Measurements from ENCODE around the gene DQX1. TPM values are rescaled to one million over a fixed set of nuclear protein-coding genes. Genes with fewer than 3 reads are reported as not detected.
"Not testable (repeated sequence)": the region's sequence is repeated elsewhere in the genome, so short reads cannot be mapped to it uniquely, and the experiment has no call there.

The DQX1 gene
- total RNA-seq, 5 donors from 2014 or later (not counting 1 experiment from before 2014, with no cell fraction given): 0.33 to 0.76 (median 0.47) TPM; not detected in 2

DNA sequence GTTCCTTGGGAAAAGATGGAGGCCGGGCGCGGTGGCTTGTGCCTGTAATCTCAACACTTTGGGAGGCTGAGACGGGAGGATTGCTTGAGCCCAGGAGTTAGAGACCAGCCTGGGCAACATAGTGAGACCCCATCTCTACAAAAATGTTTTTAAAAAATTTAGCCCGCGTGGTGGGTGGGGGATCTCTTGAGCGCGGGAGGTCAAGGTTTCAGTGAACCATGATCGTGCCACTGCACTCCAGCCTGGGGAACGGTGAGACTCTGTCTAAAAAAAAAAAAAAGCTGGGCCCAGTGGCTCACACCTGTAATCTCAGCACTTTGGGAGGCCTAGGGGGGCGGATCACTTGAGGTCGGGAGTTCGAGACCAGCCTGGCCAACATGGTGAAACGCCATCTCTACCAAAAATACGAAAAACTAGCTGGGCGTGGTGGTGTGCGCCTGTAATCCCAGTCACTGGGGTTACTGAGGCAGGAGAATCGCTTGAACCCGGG is 42.3 kb downstream of the DQX1 start:
- Histone ChIP-seq H3K4me1 (ENCODE audit: control insufficient read depth in 1 of 2, extremely low read depth in 1 of 2, insufficient read depth in 2 of 2, low read length in 2 of 2) (peaks cover 13 to 30% of the 10 kb centered on the region in 2 experiments), H3K4me3 (ENCODE audit: control insufficient read depth in 1 of 2, extremely low read depth in 1 of 2, low read length in 1 of 2) (peak overlapping the region in 1 of 2 donors; percentile 98), H3K36me3 (ENCODE audit: control insufficient read depth in 2 of 2, extremely low read depth in 1 of 2, insufficient read depth in 1 of 2, low read length in 1 of 2) (peaks cover 0 to 32% of the 10 kb centered on the region in 2 donors), H3K27ac (ENCODE audit: low read length) (peak overlapping the region; percentile 67)
- POLR2A ChIA-PET: interaction anchor here (0.5 to 0.8 kb wide), 4 partner anchors 10 to 306 kb away, joined by 4 to 5 read pairs (median 4); no protein-coding TSS in a partner anchor
- not testable (repeated sequence) for H3K27me3 ChIP-seq (replicated peaks in 1 of 2; ENCODE audit: control insufficient read depth in 2 of 2, extremely low read depth in 1 of 2, insufficient read depth in 2 of 2, low read length in 1 of 2); DNase-seq; H3K9me3 ChIP-seq; ATAC-seq (replicated peaks in 1 of 4); H3K27me3 Mint-ChIP-seq; H3K9me3 Mint-ChIP-seq
- Mint-ChIP-seq H3K27ac (peak overlapping the region; percentile 99 to 100), H3K4me1 (peaks cover 25 to 44% (median 34%) of the 10 kb centered on the region in 3 donors), H3K36me3 (peaks cover 27% of the 10 kb centered on the region), H3K4me3 (peak overlapping the region; percentile 91 to 100 (median 99))
- CTCF ChIA-PET: interaction anchor here (0.6 to 3.3 kb wide), 12 partner anchors 13 to 105 kb away, joined by 3 to 35 read pairs (median 6); partner anchors contain the start of genes DQX1 (in 1 of the 2), INO80B (in 1 of the 2), PCGF1 (in 1 of the 2) and WBP1 (in 1 of the 2)
- WGBS (ENCODE audit: insufficient coverage): 89% methylated on average over 11 of the region's 19 CpGs

DNA sequence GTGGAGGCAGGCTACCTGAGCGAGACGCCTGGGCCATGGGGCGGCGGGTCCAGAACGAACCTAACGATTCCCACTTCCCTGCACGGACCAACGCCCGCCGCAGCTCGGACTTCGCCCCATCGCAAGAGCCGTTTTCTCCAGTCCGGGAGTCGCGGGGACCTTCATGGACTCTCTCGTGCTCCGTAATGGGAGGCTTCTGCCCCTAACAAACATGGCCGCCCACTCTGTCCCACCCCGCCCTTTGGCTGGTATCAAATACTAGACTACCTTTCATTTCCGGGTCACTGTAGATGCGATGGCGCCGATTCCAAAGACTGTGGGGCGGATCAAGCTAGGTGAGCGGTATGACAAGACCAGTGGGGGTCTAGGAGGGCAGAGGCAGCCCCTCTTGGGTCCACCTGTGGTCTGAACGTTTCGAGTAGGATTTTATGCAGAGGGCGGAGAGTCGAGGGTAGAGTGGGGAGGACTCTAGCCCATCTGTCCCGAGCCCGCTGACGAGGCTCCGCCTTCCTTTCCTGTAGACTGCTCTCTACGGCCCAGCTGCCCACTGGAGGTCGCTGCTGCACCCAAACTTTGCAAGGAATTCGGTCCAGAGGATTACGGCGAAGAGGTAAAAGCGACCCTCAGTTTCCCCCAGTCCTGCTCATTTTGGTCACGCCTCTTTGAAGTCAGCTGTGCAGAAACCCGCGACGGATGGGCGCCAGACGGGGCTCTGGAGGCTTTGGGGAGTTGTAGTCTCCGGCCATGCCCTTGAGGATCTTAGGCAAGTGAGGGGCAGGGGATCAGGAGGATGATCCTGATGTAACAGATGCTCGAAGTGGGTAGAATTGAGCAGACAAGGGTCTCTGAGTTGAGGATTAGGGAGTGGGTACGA is 43.0 kb downstream of the DQX1 start, which contains the start of the genes CCDC142 and TTC31:
Gene CCDC142 (minus strand): TSS at position 198 of the 874 bp plus-strand sequence. CDS start 161 bp downstream, at position 37.
Gene TTC31 (plus strand): TSS at position 281 of the 874 bp plus-strand sequence. CDS start 15 bp downstream, at position 296.
- peak; percentile 90 to 94 (median 91) for ATAC-seq (replicated peaks in 1 of 4)
- H3K4me1 Mint-ChIP-seq: peaks cover 25 to 44% (median 34%) of the 10 kb centered on the region in 3 donors
- ChIA-PET CTCF (interaction anchor here (0.6 to 3.3 kb wide), 15 partner anchors 10 to 287 kb away, joined by 3 to 35 read pairs (median 5); partner anchors contain the start of genes DQX1 (in 1 of the 2), INO80B (in 1 of the 2), MRPL53 (in 1 of the 2) and WBP1 (in 1 of the 2)), POLR2A (interaction anchor here (0.6 to 1.4 kb wide), 6 partner anchors 9 to 47 kb away, joined by 3 to 6 read pairs (median 4); partner anchors contain the start of genes AUP1 (in 1 of the 2), HTRA2 (in 1 of the 2), MRPL53 (in 1 of the 2) and WBP1 (in 1 of the 2))
- peak within 1 kb of the TSS; percentile 99 to 100 for H3K27ac Mint-ChIP-seq
- no peaks in the 10 kb centered on the region for H3K9me3 ChIP-seq
- no peaks in the 10 kb centered on the region for H3K27me3 ChIP-seq (replicated peaks in 1 of 2; ENCODE audit: control insufficient read depth in 2 of 2, extremely low read depth in 1 of 2, insufficient read depth in 2 of 2, low read length in 1 of 2)
- H3K4me3 Mint-ChIP-seq: peak within 1 kb of the TSS; percentile 91 to 100 (median 99)
- H3K36me3 ChIP-seq (ENCODE audit: control insufficient read depth in 2 of 2, extremely low read depth in 1 of 2, insufficient read depth in 1 of 2, low read length in 1 of 2): peaks cover 0 to 31% of the 10 kb centered on the region in 2 donors
- H3K4me1 ChIP-seq (ENCODE audit: control insufficient read depth in 1 of 2, extremely low read depth in 1 of 2, insufficient read depth in 2 of 2, low read length in 2 of 2): peaks cover 13 to 30% of the 10 kb centered on the region in 2 experiments
- peak; percentile 87 to 95 (median 93) for DNase-seq
- peaks cover 27% of the 10 kb centered on the region for H3K36me3 Mint-ChIP-seq
- H3K27ac ChIP-seq (ENCODE audit: low read length): peak within 1 kb of the TSS; percentile 67
- peak within 1 kb of the TSS; percentile 95 to 98 for H3K4me3 ChIP-seq (ENCODE audit: control insufficient read depth in 1 of 2, extremely low read depth in 1 of 2, low read length in 1 of 2)
- H3K27me3 Mint-ChIP-seq: no peaks in the 10 kb centered on the region
- under 1% methylated on average over 45 of the region's 50 CpGs for WGBS (ENCODE audit: insufficient coverage)
- no peaks in the 10 kb centered on the region for H3K9me3 Mint-ChIP-seq

DNA sequence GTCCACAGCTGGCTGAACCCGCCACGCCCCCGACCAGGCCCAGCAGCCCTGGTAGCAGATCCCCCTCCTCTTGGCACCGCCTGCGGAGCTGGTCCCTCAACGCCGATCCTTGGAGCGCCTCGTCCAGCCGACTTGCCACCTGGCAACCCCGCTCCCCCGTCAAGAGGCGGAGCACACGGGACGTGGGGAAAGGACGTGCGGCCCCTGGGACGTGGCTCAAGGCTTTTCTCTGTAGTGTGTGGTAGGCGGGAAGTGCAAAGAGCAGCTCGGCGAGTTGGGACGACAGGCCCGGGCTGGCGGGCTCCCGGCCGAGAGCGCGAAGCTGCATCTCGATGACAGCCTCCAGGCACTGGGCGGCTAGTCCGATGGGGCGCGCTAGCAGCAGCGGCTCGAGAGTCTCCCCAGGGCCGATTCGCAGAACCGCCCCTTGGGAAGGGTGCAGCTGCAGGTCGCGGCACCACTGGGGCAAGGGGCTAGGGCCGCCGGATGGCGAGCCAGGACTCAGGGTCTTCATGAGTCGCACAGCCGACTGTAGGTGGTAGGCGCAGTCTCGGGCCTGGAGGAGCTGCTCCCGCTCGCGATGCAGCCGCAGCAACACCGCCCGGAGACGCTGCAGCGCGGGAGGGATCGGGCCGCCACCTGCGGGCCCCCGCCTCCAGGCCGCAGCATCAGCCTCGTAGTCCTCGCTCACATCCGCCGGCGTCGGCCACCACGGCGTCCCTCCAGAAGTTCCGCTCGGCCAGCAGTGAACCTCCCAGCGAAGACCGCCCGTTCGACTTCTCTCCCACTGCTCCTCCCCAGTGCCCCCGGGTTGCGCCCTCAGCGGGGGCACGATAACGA is 43.9 kb downstream of the DQX1 start:
- peak overlapping the region; percentile 91 to 100 (median 99) for H3K4me3 Mint-ChIP-seq
- no peaks in the 10 kb centered on the region for H3K27me3 Mint-ChIP-seq
- DNase-seq (peak in 20 of 35 experiments; percentile 5 to 66 (median 34)), ATAC-seq (replicated peaks in 1 of 4) (peak; percentile 45 to 54 (median 52))
- H3K27ac Mint-ChIP-seq: peak overlapping the region; percentile 99 to 100
- Histone ChIP-seq H3K9me3 (no peaks in the 10 kb centered on the region), H3K4me1 (ENCODE audit: control insufficient read depth in 1 of 2, extremely low read depth in 1 of 2, insufficient read depth in 2 of 2, low read length in 2 of 2) (peaks cover 13 to 30% of the 10 kb centered on the region in 2 experiments), H3K27me3 (replicated peaks in 1 of 2; ENCODE audit: control insufficient read depth in 2 of 2, extremely low read depth in 1 of 2, insufficient read depth in 2 of 2, low read length in 1 of 2) (no peaks in the 10 kb centered on the region), H3K4me3 (ENCODE audit: control insufficient read depth in 1 of 2, extremely low read depth in 1 of 2, low read length in 1 of 2) (peak overlapping the region; percentile 95 to 98), H3K36me3 (ENCODE audit: control insufficient read depth in 2 of 2, extremely low read depth in 1 of 2, insufficient read depth in 1 of 2, low read length in 1 of 2) (peaks cover 0 to 32% of the 10 kb centered on the region in 2 donors), H3K27ac (ENCODE audit: low read length) (peak overlapping the region; percentile 67)
- POLR2A ChIA-PET: interaction anchor here (0.8 to 1.4 kb wide), 4 partner anchors 8 to 15 kb away, joined by 3 to 6 read pairs (median 5); partner anchors contain the start of gene MRPL53 (in 1 of the 2)
- H3K9me3 Mint-ChIP-seq: no peaks in the 10 kb centered on the region
- peaks cover 32% of the 10 kb centered on the region for H3K36me3 Mint-ChIP-seq
- CTCF ChIA-PET: interaction anchor here (0.8 to 3.3 kb wide), 10 partner anchors 9 to 106 kb away, joined by 4 to 35 read pairs (median 12); partner anchors contain the start of genes INO80B (in 1 of the 2), MRPL53 (in 1 of the 2) and WBP1 (in 1 of the 2)
- 3% methylated on average over 80 of the region's 80 CpGs for WGBS (ENCODE audit: insufficient coverage)
- peaks cover 25 to 44% (median 35%) of the 10 kb centered on the region in 3 donors for H3K4me1 Mint-ChIP-seq

DNA sequence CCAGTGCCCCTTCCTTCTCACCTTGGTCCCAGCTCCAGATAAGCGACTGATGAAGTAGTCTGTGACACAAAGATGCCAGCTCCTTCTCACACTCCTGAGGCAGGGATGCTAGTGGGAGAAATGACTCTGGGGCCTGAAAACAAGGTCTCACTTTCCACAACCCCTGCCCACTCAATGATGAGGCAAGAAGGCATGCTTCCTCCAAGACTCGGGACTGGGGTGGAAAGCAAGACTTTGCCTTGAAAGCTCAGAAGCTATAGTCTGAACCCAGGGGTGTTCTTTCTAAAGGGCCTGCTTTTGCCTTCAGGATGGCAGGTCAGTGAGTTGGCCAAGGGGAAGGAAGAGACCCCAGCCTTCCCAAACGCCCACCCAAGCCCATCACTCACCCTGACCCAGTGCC is 44.6 kb downstream of the DQX1 start:
- POLR2A ChIA-PET: interaction anchor here in 1 of 2 donors (1.1 to 1.4 kb wide), 2 partner anchors 8 to 14 kb away, joined by 3 to 6 read pairs; no protein-coding TSS in a partner anchor
- peaks cover 13 to 30% of the 10 kb centered on the region in 2 experiments for H3K4me1 ChIP-seq (ENCODE audit: control insufficient read depth in 1 of 2, extremely low read depth in 1 of 2, insufficient read depth in 2 of 2, low read length in 2 of 2)
- whole genome bisulfite sequencing (ENCODE audit: insufficient coverage): no CpG with 5 or more reads among the region's 3 CpGs
- Mint-ChIP-seq H3K36me3 (peaks cover 28% of the 10 kb centered on the region), H3K4me3 (peak overlapping the region; percentile 91 to 100 (median 99)), H3K4me1 (peaks cover 25 to 42% (median 35%) of the 10 kb centered on the region in 3 donors), H3K27me3 (no peaks in the 10 kb centered on the region), H3K9me3 (no peaks in the 10 kb centered on the region), H3K27ac (no peak overlapping the region)
- peak overlapping the region; percentile 95 to 98 for H3K4me3 ChIP-seq (ENCODE audit: control insufficient read depth in 1 of 2, extremely low read depth in 1 of 2, low read length in 1 of 2)
- CTCF ChIA-PET: interaction anchor here (0.9 to 3.3 kb wide), 5 partner anchors 8 to 107 kb away, joined by 4 to 35 read pairs (median 17); partner anchors contain the start of genes INO80B (in 1 of the 2), MRPL53 (in 1 of the 2) and WBP1 (in 1 of the 2)
- ATAC-seq (replicated peaks in 1 of 4) (no peak), DNase-seq (no peak)
- H3K36me3 ChIP-seq (ENCODE audit: control insufficient read depth in 2 of 2, extremely low read depth in 1 of 2, insufficient read depth in 1 of 2, low read length in 1 of 2): peaks cover 0 to 31% of the 10 kb centered on the region in 2 donors
- no peaks in the 10 kb centered on the region for H3K9me3 ChIP-seq
- H3K27me3 ChIP-seq (replicated peaks in 1 of 2; ENCODE audit: control insufficient read depth in 2 of 2, extremely low read depth in 1 of 2, insufficient read depth in 2 of 2, low read length in 1 of 2): no peaks in the 10 kb centered on the region
- H3K27ac ChIP-seq (ENCODE audit: low read length): no peak overlapping the region

DNA sequence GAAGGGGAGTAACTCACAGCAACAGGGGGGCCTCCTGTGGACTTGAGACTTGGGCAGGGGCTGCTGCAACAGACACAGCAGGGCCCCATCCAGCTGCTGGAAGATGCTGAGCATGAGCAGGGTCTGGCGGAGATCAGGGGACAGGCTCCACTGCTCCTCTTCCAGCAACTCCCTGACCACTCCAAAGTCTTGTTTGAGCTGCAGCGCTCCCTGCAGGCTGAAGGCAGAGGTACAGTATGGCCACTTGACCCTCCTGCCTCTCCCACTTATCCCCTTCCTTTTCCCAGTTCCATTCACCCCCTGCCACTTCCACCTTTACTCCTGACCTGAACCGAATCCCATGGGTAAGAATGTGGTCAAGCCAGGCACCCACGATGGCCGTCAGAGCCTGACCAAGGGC is 51.1 kb downstream of the DQX1 start:
- DNase-seq: no peak
- Mint-ChIP-seq H3K27me3 (no peaks in the 10 kb centered on the region), H3K4me3 (no peak overlapping the region), H3K9me3 (no peaks in the 10 kb centered on the region), H3K4me1 (peaks cover 23 to 34% (median 25%) of the 10 kb centered on the region in 3 donors), H3K27ac (no peak overlapping the region), H3K36me3 (peaks cover 28% of the 10 kb centered on the region)
- POLR2A ChIA-PET: interaction anchor here in 1 of 2 donors (1.0 to 1.1 kb wide), 2 partner anchors 8 to 18 kb away, joined by 3 to 4 read pairs; partner anchors contain the start of gene TTC31
- CTCF ChIA-PET: no interaction called here
- Histone ChIP-seq H3K27ac (ENCODE audit: low read length) (no peak overlapping the region), H3K9me3 (no peaks in the 10 kb centered on the region), H3K27me3 (replicated peaks in 1 of 2; ENCODE audit: control insufficient read depth in 2 of 2, extremely low read depth in 1 of 2, insufficient read depth in 2 of 2, low read length in 1 of 2) (no peaks in the 10 kb centered on the region), H3K4me3 (ENCODE audit: control insufficient read depth in 1 of 2, extremely low read depth in 1 of 2, low read length in 1 of 2) (no peak overlapping the region), H3K36me3 (ENCODE audit: control insufficient read depth in 2 of 2, extremely low read depth in 1 of 2, insufficient read depth in 1 of 2, low read length in 1 of 2) (peaks cover 9 to 33% of the 10 kb centered on the region in 2 donors), H3K4me1 (ENCODE audit: control insufficient read depth in 1 of 2, extremely low read depth in 1 of 2, insufficient read depth in 2 of 2, low read length in 2 of 2) (peaks cover 13 to 27% of the 10 kb centered on the region in 2 experiments)
- WGBS (ENCODE audit: insufficient coverage): 95% methylated on average over 2 of the region's 5 CpGs
- ATAC-seq (replicated peaks in 1 of 4): no peak
